ENCODE measurements around the gene SSX2IP.

Gene SSX2IP

GRCh38 chr1:84709131-84709530 lies 18.9 kb upstream of the SSX2IP start:
- no peak for DNase-seq

- no peak for DNase-seq
These were observed 17.8 kb upstream of the SSX2IP start for GRCh38 chr1:84708031-84708430.

GRCh38 chr1:84705513-84705912 lies 15.3 kb upstream of the SSX2IP start:
- no peak for DNase-seq

- DNase-seq, result peak in 1 of 2 donors; percentile 59
These were observed 14.7 kb upstream of the SSX2IP start for GRCh38 chr1:84704872-84705417.

- no peak for DNase-seq
These were observed 13.2 kb upstream of the SSX2IP start for GRCh38 chr1:84703431-84703830.

GRCh38 chr1:84702143-84702542 lies 11.9 kb upstream of the SSX2IP start:
- no peak for DNase-seq

- DNase-seq, result no peak
These were observed 11.1 kb upstream of the SSX2IP start for GRCh38 chr1:84701376-84701775.

- DNase-seq, result peak in 1 of 2 donors; percentile 20
These were observed 9.8 kb upstream of the SSX2IP start for GRCh38 chr1:84700070-84700469.

- DNase-seq, result peak in 1 of 2 donors; percentile 39
These were observed 8.2 kb upstream of the SSX2IP start for GRCh38 chr1:84698151-84699110.

GRCh38 chr1:84693785-84694184 lies 3.5 kb upstream of the SSX2IP start:
- DNase-seq, result no peak

- DNase-seq, result peak in 1 of 2 donors; percentile 42
These were observed 2.7 kb upstream of the SSX2IP start for GRCh38 chr1:84693005-84693404.

- no peak for DNase-seq
These were observed 2.1 kb upstream of the SSX2IP start for GRCh38 chr1:84692391-84692790.

GRCh38 chr1:84691122-84691783 lies 992 bp upstream of the SSX2IP start:
- no peak for DNase-seq

- DNase-seq, result peak; percentile 32 to 40
These were observed 506 bp downstream of the SSX2IP start for GRCh38 chr1:84689514-84690396.

- no peak for DNase-seq
These were observed 1.7 kb downstream of the SSX2IP start for GRCh38 chr1:84688463-84689061.

- DNase-seq, result no peak
These were observed 2.4 kb downstream of the SSX2IP start for GRCh38 chr1:84687714-84688462.

- no peak for DNase-seq
These were observed 4.0 kb downstream of the SSX2IP start for GRCh38 chr1:84686223-84686622.

- DNase-seq, result no peak
These were observed 6.8 kb downstream of the SSX2IP start for GRCh38 chr1:84683508-84683907.

GRCh38 chr1:84682047-84682446 lies 8.2 kb downstream of the SSX2IP start:
- DNase-seq, result no peak

- no peak for DNase-seq
These were observed 12.7 kb downstream of the SSX2IP start for GRCh38 chr1:84677415-84678099.

GRCh38 chr1:84675631-84676030 lies 14.6 kb downstream of the SSX2IP start:
- DNase-seq, result no peak
